Measurements from ENCODE around the gene CEACAM19.

CEACAM19 gene

DNA sequence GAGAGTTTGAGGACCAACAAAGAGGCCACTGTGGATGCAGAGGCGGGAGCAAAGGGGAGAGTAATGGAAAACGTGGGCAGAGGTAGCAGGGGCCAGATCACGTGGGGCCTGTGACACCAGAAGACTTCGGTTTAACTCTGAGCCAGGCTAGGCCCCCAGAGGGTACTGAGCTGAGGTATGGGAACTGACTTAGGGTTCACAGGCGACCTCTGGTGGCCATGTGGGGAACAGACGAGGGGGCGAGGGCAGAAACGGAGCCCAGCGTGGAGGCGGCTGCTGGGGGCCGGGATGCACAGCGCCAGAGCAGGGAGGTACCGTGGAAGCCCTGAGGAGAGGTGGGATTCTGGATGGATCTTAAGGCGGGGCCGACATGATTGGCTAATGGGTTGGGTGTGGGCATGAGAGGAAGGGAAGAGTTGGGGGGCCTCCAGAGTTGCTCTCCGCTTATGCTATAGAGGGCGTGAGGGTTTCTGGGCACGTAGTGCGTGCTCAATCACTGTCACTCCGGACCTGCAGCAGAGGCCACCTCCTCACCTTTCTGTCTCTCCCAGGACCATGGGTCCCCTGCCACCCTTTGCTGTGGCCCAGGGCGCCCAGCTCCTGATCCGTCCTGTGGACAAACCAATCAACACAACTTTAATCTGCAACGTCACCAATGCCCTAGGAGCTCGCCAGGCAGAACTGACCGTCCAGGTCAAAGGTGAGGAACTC, 13.9 kb upstream of the CEACAM19 start:
- DNase-seq (ENCODE audit: low read depth), result peak; percentile 73
- TF ChIP-seq MYC (IDR thresholded peaks at IDR 0.05; ENCODE audit: low read depth, low read length), result no peak
- TF ChIP-seq POLR2A (IDR thresholded peaks at IDR 0.05; ENCODE audit: extremely low read depth, insufficient read length), result no peak
- TF ChIP-seq, protein P1, sequence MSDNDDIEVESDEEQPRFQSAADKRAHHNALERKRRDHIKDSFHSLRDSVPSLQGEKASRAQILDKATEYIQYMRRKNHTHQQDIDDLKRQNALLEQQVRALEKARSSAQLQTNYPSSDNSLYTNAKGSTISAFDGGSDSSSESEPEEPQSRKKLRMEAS (IDR thresholded peaks at IDR 0.05; ENCODE audit: low read depth, low read length), result peak; percentile 53
- TF ChIP-seq, protein P2, sequence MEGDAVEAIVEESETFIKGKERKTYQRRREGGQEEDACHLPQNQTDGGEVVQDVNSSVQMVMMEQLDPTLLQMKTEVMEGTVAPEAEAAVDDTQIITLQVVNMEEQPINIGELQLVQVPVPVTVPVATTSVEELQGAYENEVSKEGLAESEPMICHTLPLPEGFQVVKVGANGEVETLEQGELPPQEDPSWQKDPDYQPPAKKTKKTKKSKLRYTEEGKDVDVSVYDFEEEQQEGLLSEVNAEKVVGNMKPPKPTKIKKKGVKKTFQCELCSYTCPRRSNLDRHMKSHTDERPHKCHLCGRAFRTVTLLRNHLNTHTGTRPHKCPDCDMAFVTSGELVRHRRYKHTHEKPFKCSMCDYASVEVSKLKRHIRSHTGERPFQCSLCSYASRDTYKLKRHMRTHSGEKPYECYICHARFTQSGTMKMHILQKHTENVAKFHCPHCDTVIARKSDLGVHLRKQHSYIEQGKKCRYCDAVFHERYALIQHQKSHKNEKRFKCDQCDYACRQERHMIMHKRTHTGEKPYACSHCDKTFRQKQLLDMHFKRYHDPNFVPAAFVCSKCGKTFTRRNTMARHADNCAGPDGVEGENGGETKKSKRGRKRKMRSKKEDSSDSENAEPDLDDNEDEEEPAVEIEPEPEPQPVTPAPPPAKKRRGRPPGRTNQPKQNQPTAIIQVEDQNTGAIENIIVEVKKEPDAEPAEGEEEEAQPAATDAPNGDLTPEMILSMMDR (IDR thresholded peaks at IDR 0.05; ENCODE audit: low read depth, low read length), result peak; percentile 62
- no peak overlapping the region for H3K4me3 ChIP-seq (ENCODE audit: low read depth, low read length)

DNA sequence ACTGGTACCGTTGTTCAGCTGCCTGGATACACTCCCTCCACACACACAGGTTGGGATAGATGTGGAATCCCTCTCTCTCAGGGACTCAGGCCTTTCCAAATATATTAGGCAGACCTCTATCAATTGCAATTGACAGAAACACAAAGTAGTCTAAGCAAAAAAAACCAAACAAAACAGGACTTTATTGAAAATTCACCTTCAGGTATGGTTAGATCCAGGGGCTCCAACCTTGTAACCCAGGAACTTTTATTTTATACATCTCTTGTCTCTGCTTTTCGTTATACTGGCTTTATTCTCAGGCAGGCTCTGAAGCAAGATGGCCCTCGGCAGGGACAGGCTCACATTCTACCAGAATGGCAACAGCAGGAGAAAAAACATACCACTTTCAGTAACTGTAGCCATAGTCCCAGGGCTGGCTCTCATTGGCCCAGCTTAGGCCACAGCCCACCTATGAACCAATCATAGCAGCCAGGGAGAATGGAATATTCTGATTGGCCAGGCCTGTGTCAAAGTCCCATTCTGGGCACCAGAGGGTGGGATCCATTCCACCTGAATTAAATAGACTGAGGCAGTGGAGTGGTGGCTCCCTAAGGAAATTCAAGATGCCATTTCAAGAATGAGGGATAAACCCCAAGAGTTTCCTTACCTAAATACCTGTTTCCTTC, 13.1 kb upstream of the CEACAM19 start:
- no peak for DNase-seq (ENCODE audit: low read depth)
- TF ChIP-seq MYC (IDR thresholded peaks at IDR 0.05; ENCODE audit: low read depth, low read length), result no peak
- TF ChIP-seq, protein P1 (IDR thresholded peaks at IDR 0.05; ENCODE audit: low read depth, low read length), result no peak
- no peak for TF ChIP-seq POLR2A (IDR thresholded peaks at IDR 0.05; ENCODE audit: extremely low read depth, insufficient read length)
- TF ChIP-seq, protein P2 (IDR thresholded peaks at IDR 0.05; ENCODE audit: low read depth, low read length), result no peak
- no peak overlapping the region for H3K4me3 ChIP-seq (ENCODE audit: low read depth, low read length)

DNA sequence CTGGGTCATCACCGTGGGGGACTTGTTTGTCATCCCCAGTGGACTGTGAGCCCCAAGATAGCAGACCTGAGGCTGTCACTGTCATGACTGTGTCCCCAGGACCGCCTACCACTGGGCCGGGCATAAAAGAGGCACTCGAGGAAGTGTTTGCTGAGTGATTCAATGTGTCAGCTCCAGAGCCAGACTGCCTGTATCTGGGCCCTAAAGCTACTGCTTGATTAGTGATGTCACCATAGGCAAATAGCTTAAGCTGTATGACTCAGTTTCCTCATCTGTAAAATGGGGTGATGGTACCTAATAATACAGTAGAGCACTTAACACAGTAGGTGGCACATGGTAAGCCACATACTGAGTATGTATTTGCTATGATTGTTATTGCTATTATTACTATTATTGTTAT, 11.2 kb upstream of the CEACAM19 start:
- H3K4me3 ChIP-seq (ENCODE audit: low read depth, low read length), result no peak overlapping the region
- TF ChIP-seq MYC (IDR thresholded peaks at IDR 0.05; ENCODE audit: low read depth, low read length) (no peak), POLR2A (IDR thresholded peaks at IDR 0.05; ENCODE audit: extremely low read depth, insufficient read length) (no peak)
- TF ChIP-seq, protein P2 (IDR thresholded peaks at IDR 0.05; ENCODE audit: low read depth, low read length), result no peak
- TF ChIP-seq, protein P1 (IDR thresholded peaks at IDR 0.05; ENCODE audit: low read depth, low read length), result no peak
- no peak for DNase-seq (ENCODE audit: low read depth)

DNA sequence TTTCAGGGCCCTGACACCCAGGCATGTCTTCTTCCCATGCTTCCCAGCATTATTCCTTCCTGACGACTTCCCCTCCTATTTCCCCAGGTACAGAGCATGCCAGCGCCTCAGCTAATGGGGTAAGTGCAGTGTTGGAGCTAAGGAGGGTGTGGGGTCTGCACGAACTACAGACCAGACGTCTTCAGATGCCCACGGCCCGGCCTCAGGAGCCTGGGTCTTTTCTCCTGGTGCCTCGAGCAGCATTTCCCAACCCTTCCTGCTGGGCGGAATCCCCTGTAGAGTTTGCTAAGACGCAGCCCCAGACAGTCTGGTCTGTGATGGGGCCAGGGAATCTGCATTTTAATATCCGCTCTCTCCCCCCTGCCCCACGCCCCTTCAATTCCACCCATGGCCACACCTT, 10.1 kb upstream of the CEACAM19 start:
- no peak overlapping the region for H3K4me3 ChIP-seq (ENCODE audit: low read depth, low read length)
- no peak for TF ChIP-seq POLR2A (IDR thresholded peaks at IDR 0.05; ENCODE audit: extremely low read depth, insufficient read length)
- TF ChIP-seq, protein P1 (IDR thresholded peaks at IDR 0.05; ENCODE audit: low read depth, low read length), result no peak
- TF ChIP-seq MYC (IDR thresholded peaks at IDR 0.05; ENCODE audit: low read depth, low read length), result no peak
- TF ChIP-seq, protein P2 (IDR thresholded peaks at IDR 0.05; ENCODE audit: low read depth, low read length), result no peak
- DNase-seq (ENCODE audit: low read depth), result no peak

DNA sequence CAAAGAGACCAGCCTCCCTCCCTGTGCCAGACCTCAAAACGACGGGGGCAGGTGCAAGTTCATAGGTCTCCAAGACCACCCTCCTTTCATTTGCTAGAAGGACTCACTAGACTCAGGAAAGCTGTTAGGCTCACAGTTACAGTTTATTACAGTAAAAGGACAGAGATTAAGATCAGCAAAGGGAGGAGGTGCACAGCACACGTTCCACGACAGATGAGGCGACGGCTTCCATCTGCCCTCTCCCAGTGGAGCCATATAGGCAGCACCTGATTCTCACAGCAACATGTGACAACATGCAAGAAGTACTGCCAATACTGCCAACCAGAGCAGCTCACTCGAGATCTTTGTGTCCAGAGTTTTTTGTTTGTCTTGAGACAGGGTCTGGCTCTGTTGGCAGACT, 9.4 kb upstream of the CEACAM19 start:
- no peak for DNase-seq (ENCODE audit: low read depth)
- H3K4me3 ChIP-seq (ENCODE audit: low read depth, low read length), result no peak overlapping the region
- TF ChIP-seq MYC (IDR thresholded peaks at IDR 0.05; ENCODE audit: low read depth, low read length) (no peak), POLR2A (IDR thresholded peaks at IDR 0.05; ENCODE audit: extremely low read depth, insufficient read length) (no peak)
- TF ChIP-seq, protein P1 (IDR thresholded peaks at IDR 0.05; ENCODE audit: low read depth, low read length), result no peak
- TF ChIP-seq, protein P2 (IDR thresholded peaks at IDR 0.05; ENCODE audit: low read depth, low read length), result no peak
